NCI-H1930 (cell line): ENCODE results near the gene KCNMA1.

ENCODE experiments used
- DNase-seq, 2 experiments: peaks; one replicate each; lab custom pipeline; 2025; lab: John Stamatoyannopoulos, UW

KCNMA1 gene

GRCh38 chr10:77080361-77081027 lies 557.1 kb downstream of the KCNMA1 start:
- no peak for DNase-seq

- no peak for DNase-seq
These were observed 557.9 kb downstream of the KCNMA1 start for GRCh38 chr10:77079592-77080300.

- DNase-seq: no peak
These were observed 560.2 kb downstream of the KCNMA1 start for GRCh38 chr10:77077316-77077945.

GRCh38 chr10:77075926-77076325 lies 561.7 kb downstream of the KCNMA1 start:
- no peak for DNase-seq

GRCh38 chr10:77074104-77074624 lies 563.4 kb downstream of the KCNMA1 start:
- DNase-seq: no peak

GRCh38 chr10:77073663-77073960 lies 564.0 kb downstream of the KCNMA1 start:
- DNase-seq: no peak

GRCh38 chr10:77072836-77073662 lies 564.6 kb downstream of the KCNMA1 start:
- DNase-seq: no peak

- DNase-seq: no peak
These were observed 565.2 kb downstream of the KCNMA1 start for GRCh38 chr10:77072361-77072835.

GRCh38 chr10:77071956-77072355 lies 565.7 kb downstream of the KCNMA1 start:
- DNase-seq: no peak

GRCh38 chr10:77071001-77071511 lies 566.6 kb downstream of the KCNMA1 start:
- DNase-seq: no peak

GRCh38 chr10:77070346-77070745 lies 567.3 kb downstream of the KCNMA1 start:
- no peak for DNase-seq

- DNase-seq: no peak
These were observed 568.6 kb downstream of the KCNMA1 start for GRCh38 chr10:77068969-77069368.

GRCh38 chr10:77068272-77068671 lies 569.3 kb downstream of the KCNMA1 start:
- DNase-seq: no peak

- DNase-seq: no peak
These were observed 575.2 kb downstream of the KCNMA1 start for GRCh38 chr10:77062381-77062780.

GRCh38 chr10:77060913-77061312 lies 576.7 kb downstream of the KCNMA1 start:
- DNase-seq: no peak

GRCh38 chr10:77056650-77057049 lies 581.0 kb downstream of the KCNMA1 start:
- no peak for DNase-seq

- DNase-seq: no peak
These were observed 585.0 kb downstream of the KCNMA1 start for GRCh38 chr10:77052593-77052992.

GRCh38 chr10:77051837-77052236 lies 585.8 kb downstream of the KCNMA1 start:
- DNase-seq: no peak

GRCh38 chr10:77049896-77050295 lies 587.7 kb downstream of the KCNMA1 start:
- no peak for DNase-seq

- DNase-seq: no peak
These were observed 588.5 kb downstream of the KCNMA1 start for GRCh38 chr10:77049146-77049545.

- DNase-seq: peak in 1 of 2 experiments; percentile 17
These were observed 592.5 kb downstream of the KCNMA1 start for GRCh38 chr10:77045085-77045484.

GRCh38 chr10:77043420-77043763 lies 594.2 kb downstream of the KCNMA1 start:
- DNase-seq: no peak
